IMR-90 (cell line): ENCODE data around the gene RAB23. TPM values are rescaled to one million over a fixed set of nuclear protein-coding genes. Genes with fewer than 3 reads are reported as not detected.

Source experiments
- ATAC-seq: fragments of 200-7000 bp; cut with Tn5 transposase; 2 replicates; pipeline ENCODE4 v1.9.1; 2020; ENCODE audit warnings: low read depth, mild to moderate bottlenecking, moderate library complexity
- BruUV-seq: library from RNA; stranded (reverse); fragments of 400-500 nt; replicated peaks from 2 replicates; lab custom pipeline; 2021; lab: Mats Ljungman, UMichigan
- CTCF ChIA-PET: fragments of 300-600 bp; formaldehyde crosslinking; extraction: SDS; loops from one replicate; lab custom pipeline; 2021; ENCODE audit warnings: antibody characterized with exemption; lab: Yijun Ruan, JAX
- POLR2A ChIA-PET: fragments of 300-600 bp; sonication (Branson Sonifier 250); formaldehyde crosslinking; loops from one replicate; lab custom pipeline; 2022; ENCODE audit warnings: antibody characterized with exemption; ENCODE audit not compliant: unreplicated experiment; lab: Charles Lee
- DNase-seq: peaks from one replicate; pipeline ENCODE4 v3.0.0; 2013
- H2AFZ ChIP-seq: replicated peaks from 2 replicates; pipeline ENCODE3; 2013; ENCODE audit warnings: low read length, mild to moderate bottlenecking; ENCODE audit not compliant: poor library complexity
- H2AK5ac ChIP-seq: 2 replicates; pipeline ENCODE4 v1.6.1; 2013; ENCODE audit warnings: low read depth, low read length, inconsistent platforms
- H2AK9ac ChIP-seq: replicated peaks from 2 replicates; pipeline ENCODE3; 2013; ENCODE audit warnings: mild to moderate bottlenecking, low read depth, low read length, moderate library complexity; ENCODE audit not compliant: poor library complexity
- H2BK120ac ChIP-seq: 2 replicates; pipeline ENCODE4 v1.6.1; 2013; ENCODE audit warnings: low read depth, low read length, inconsistent platforms
- H2BK15ac ChIP-seq: 3 replicates; pipeline ENCODE4 v1.6.1; 2013; ENCODE audit warnings: low read depth, low read length, inconsistent platforms
- H2BK20ac ChIP-seq: 2 replicates; pipeline ENCODE4 v1.6.1; 2013; ENCODE audit warnings: low read depth, mild to moderate bottlenecking, inconsistent platforms, low read length, moderate library complexity
- H2BK5ac ChIP-seq: 2 replicates; pipeline ENCODE4 v1.6.1; 2013; ENCODE audit warnings: mild to moderate bottlenecking, low read depth, low read length, inconsistent platforms; ENCODE audit not compliant: poor library complexity, severe bottlenecking
- H3K14ac ChIP-seq: replicated peaks from 2 replicates; pipeline ENCODE4 v1.6.1; 2013; ENCODE audit warnings: low read depth, low read length, inconsistent platforms
- H3K18ac ChIP-seq: 2 replicates; pipeline ENCODE4 v1.6.1; 2013; ENCODE audit warnings: low read depth, low read length, control low read depth
- H3K23ac ChIP-seq: 2 replicates; pipeline ENCODE4 v1.6.1; 2013; ENCODE audit warnings: low read depth, low read length, inconsistent platforms
- H3K27ac ChIP-seq: 2 replicates; pipeline ENCODE4 v1.5.1; 2013; ENCODE audit warnings: mild to moderate bottlenecking, control low read depth, low read length; ENCODE audit not compliant: insufficient read depth
- H3K27me3 ChIP-seq: 2 replicates; pipeline ENCODE4 v1.6.1; 2013; ENCODE audit warnings: low read length; ENCODE audit not compliant: control insufficient read depth, insufficient read depth
- H3K36me3 ChIP-seq: 2 replicates; pipeline ENCODE4 v1.6.1; 2013; ENCODE audit warnings: low read length, mixed read lengths; ENCODE audit not compliant: control insufficient read depth, insufficient read depth
- H3K4ac ChIP-seq: 2 replicates; pipeline ENCODE4 v1.6.1; 2013; ENCODE audit warnings: low read depth, low read length, inconsistent platforms
- H3K4me1 ChIP-seq: 2 replicates; pipeline ENCODE4 v1.6.1; 2013; ENCODE audit warnings: low read length, mixed read lengths; ENCODE audit not compliant: control insufficient read depth, insufficient read depth
- H3K4me2 ChIP-seq: 2 replicates; pipeline ENCODE4 v1.6.1; 2013; ENCODE audit warnings: low read depth, mild to moderate bottlenecking, control low read depth, low read length, moderate library complexity
- H3K4me3 ChIP-seq: 2 replicates; pipeline ENCODE4 v1.5.1; 2013; ENCODE audit warnings: low read depth, mild to moderate bottlenecking, control low read depth, low read length, moderate library complexity; ENCODE audit not compliant: insufficient read depth
- H3K56ac ChIP-seq: 2 replicates; pipeline ENCODE4 v1.6.1; 2013; ENCODE audit warnings: low read length, inconsistent platforms; ENCODE audit not compliant: insufficient read depth; ENCODE audit errors: extremely low read depth
- H3K79me1 ChIP-seq, 2 experiments: 2 replicates each; pipeline ENCODE4 v1.6.1; 2013; ENCODE audit warnings: low read length in 2 of 2, inconsistent platforms in 1 of 2, low read depth in 1 of 2
- H3K9ac ChIP-seq: 2 replicates; pipeline ENCODE4 v1.6.1; 2013; ENCODE audit warnings: low read depth, low read length, control low read depth
- H3K9me1 ChIP-seq: 2 replicates; pipeline ENCODE4 v1.6.1; 2013; ENCODE audit warnings: low read length, inconsistent platforms; ENCODE audit not compliant: insufficient read depth
- H3K9me3 ChIP-seq: 2 replicates; pipeline ENCODE4 v1.6.1; 2013; ENCODE audit warnings: low read length; ENCODE audit not compliant: control insufficient read depth, insufficient read depth
- H4K20me1 ChIP-seq: 2 replicates; pipeline ENCODE4 v1.6.1; 2013; ENCODE audit warnings: low read length, inconsistent platforms; ENCODE audit not compliant: insufficient read depth
- H4K5ac ChIP-seq: 2 replicates; pipeline ENCODE4 v1.6.1; 2013; ENCODE audit warnings: mild to moderate bottlenecking, low read depth, low read length, control low read depth
- H4K8ac ChIP-seq, 2 experiments: 2 replicates each; pipeline ENCODE4 v1.6.1; 2013; ENCODE audit warnings: low read depth in 2 of 2, low read length in 2 of 2, control low read depth in 1 of 2, inconsistent platforms in 1 of 2
- H4K91ac ChIP-seq: 2 replicates; pipeline ENCODE4 v1.6.1; 2013; ENCODE audit warnings: low read depth, low read length, inconsistent platforms; ENCODE audit not compliant: insufficient read depth
- BHLHE40 ChIP-seq: fragments of 150-350 bp; IDR thresholded peaks from 2 replicates; pipeline ENCODE4 v1.6.1; 2016; ENCODE audit warnings: mild to moderate bottlenecking, low read depth, low read length
- CEBPB ChIP-seq: IDR thresholded peaks from 2 replicates; pipeline ENCODE4 v1.6.1; 2012; ENCODE audit warnings: low read depth, low read length, improper control_type of control experiment
- CHD1 ChIP-seq: IDR thresholded peaks from 2 replicates; pipeline ENCODE4 v1.6.1; 2012; ENCODE audit warnings: low read depth, low read length, improper control_type of control experiment
- MAFK ChIP-seq: IDR thresholded peaks from 2 replicates; pipeline ENCODE4 v1.6.1; 2012; ENCODE audit warnings: low read depth, low read length, improper control_type of control experiment
- MAZ ChIP-seq: IDR thresholded peaks from 2 replicates; pipeline ENCODE4 v1.6.1; 2012; ENCODE audit warnings: low read depth, mild to moderate bottlenecking, low read length, improper control_type of control experiment, moderate library complexity, borderline replicate concordance
- MXI1 ChIP-seq: IDR thresholded peaks from 2 replicates; pipeline ENCODE4 v1.6.1; 2012; ENCODE audit warnings: low read depth, mild to moderate bottlenecking, low read length, moderate library complexity, borderline replicate concordance
- NFE2L2 ChIP-seq: fragments of 150-350 bp; IDR thresholded peaks from 2 replicates; pipeline ENCODE4 v1.6.1; 2016; ENCODE audit warnings: low read depth, mild to moderate bottlenecking, low read length
- POLR2A ChIP-seq: IDR thresholded peaks from 2 replicates; pipeline ENCODE4 v1.6.1; 2012; ENCODE audit warnings: mild to moderate bottlenecking, low read depth, low read length
- RAD21 ChIP-seq: IDR thresholded peaks from 2 replicates; pipeline ENCODE4 v1.6.1; 2012; ENCODE audit warnings: low read length, improper control_type of control experiment
- RCOR1 ChIP-seq: IDR thresholded peaks from 2 replicates; pipeline ENCODE4 v1.6.1; 2012; ENCODE audit warnings: mild to moderate bottlenecking, low read length, improper control_type of control experiment; ENCODE audit not compliant: insufficient replicate concordance
- RFX5 ChIP-seq: IDR thresholded peaks from 2 replicates; pipeline ENCODE4 v1.8.0; 2012; ENCODE audit warnings: low read depth, mild to moderate bottlenecking, low read length, moderate library complexity
- SMC3 ChIP-seq: fragments of 150-350 bp; IDR thresholded peaks from 2 replicates; pipeline ENCODE4 v1.6.1; 2016; ENCODE audit warnings: low read depth, mild to moderate bottlenecking, antibody characterized with exemption, low read length, moderate library complexity
- WGBS, 2 experiments: methylation state at CpG; one replicate each; pipeline versions ENCODE4 v1.1.5 to v1.1.7; 2013; ENCODE audit warnings: missing lambda C conversion rate in 2 of 2; ENCODE audit not compliant: insufficient read length in 1 of 2; ENCODE audit errors: extremely low coverage in 2 of 2; 5-methylcytosine and 5-hydroxymethylcytosine counted together
- dilution Hi-C: fragments of 300-500 bp; cut with HindIII; formaldehyde crosslinking; loops from one replicate; pipeline ENCODE4 v1.14.3; 2018; ENCODE audit warnings: low sequenced_read_pairs; ENCODE audit not compliant: unreplicated experiment
- in situ Hi-C: fragments of 300-500 bp; cut with MboI; formaldehyde crosslinking; loops from 3 replicates; pipeline ENCODE4 v1.14.3; 2019; ENCODE audit warnings: low sequenced_read_pairs, inconsistent platforms, mixed read lengths
- intact Hi-C: fragments of 100-400 bp; cut with micrococcal nuclease; formaldehyde crosslinking; loops from 2 replicates; pipeline ENCODE4 v1.10.0; 2022
- polyA plus RNA-seq, 3 experiments: library from polyadenylated mRNA; depleted of rRNA; stranded (reverse); fragments of >200 nt; gene quantifications; 2 replicates each; pipeline ENCODE4 v1.2.3, GENCODE V29; 2012; ENCODE audit warnings: low replicate concordance in 1 of 3
- total RNA-seq: library from RNA; depleted of rRNA; stranded (reverse); fragments of >200 nt; gene quantifications from 2 replicates; pipeline ENCODE4 v1.2.3, GENCODE V29; 2012
- TF ChIP-seq, protein P1 (sequence below): fragments of 150-350 bp; IDR thresholded peaks from 2 replicates; pipeline ENCODE4 v1.6.1; 2016; ENCODE audit warnings: low read depth, mild to moderate bottlenecking, low read length, moderate library complexity, borderline replicate concordance
- TF ChIP-seq, protein P2 (sequence below): conservative IDR thresholded peaks from 2 replicates; pipeline ENCODE4 v1.5.1; 2012; ENCODE audit warnings: mild to moderate bottlenecking, low read depth, low read length, improper control_type of control experiment
- TF ChIP-seq, protein P3 (sequence below): fragments of 150-350 bp; IDR thresholded peaks from 2 replicates; pipeline ENCODE4 v1.6.1; 2017; ENCODE audit warnings: mild to moderate bottlenecking, antibody characterized with exemption, low read length, low read depth

Gene RAB23
- total and polyA plus RNA-seq, 2 of the 4 experiments (the other 2 are of a cell fraction) = 10.8 to 13.3 TPM

DNA sequence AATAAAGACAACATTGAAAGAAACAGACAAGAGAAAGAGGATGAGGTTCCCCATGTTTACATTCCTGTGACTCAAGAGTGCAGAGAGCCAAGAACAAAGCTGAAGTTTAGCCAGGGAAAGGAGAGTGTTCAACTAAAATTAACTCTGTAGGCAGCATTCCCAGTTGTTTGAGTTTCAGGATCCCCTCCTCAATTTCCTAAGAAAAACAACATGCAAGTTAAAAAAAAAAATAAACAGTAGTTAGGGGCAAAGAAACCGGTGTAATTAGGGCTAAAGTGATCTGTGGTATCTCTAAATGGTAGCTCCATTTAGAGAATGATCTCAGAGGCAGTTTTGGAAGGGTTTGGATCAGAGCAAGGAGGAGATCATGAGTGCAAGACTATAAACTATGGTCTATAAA is 30.9 kb upstream of the RAB23 start:
- dilution Hi-C loops (no loop called here), in situ Hi-C loops (no loop called here), intact Hi-C loops (no loop called here)
- Histone ChIP-seq H3K36me3 (no peaks in the 10 kb centered on the region), H2AFZ (no peak overlapping the region), H3K4me2 (peak overlapping the region; percentile 75; the same call in 1 of the 2 replicates), H3K4me3 (no peak overlapping the region), H3K9me3 (no peaks in the 10 kb centered on the region), H4K8ac (peak overlapping the region; percentile 65 to 79; a peak in 3 of 4 replicates), H2BK120ac (peak overlapping the region; percentile 72; the same call in 1 of the 2 replicates), H3K27ac (peak overlapping the region; percentile 70; the same call in 1 of the 2 replicates), H4K91ac (peak overlapping the region; percentile 54; the same call in 1 of the 2 replicates), H4K20me1 (no peaks in the 10 kb centered on the region), H3K9me1 (peaks cover 14% of the 10 kb centered on the region), H3K18ac (peak overlapping the region; percentile 100; the same call in 1 of the 2 replicates), H2BK15ac (peak overlapping the region; percentile 96; the same call in 1 of the 3 replicates), H3K4ac (peak overlapping the region; percentile 91; the same call in 1 of the 2 replicates), H3K23ac (peak overlapping the region; percentile 64; the same call in 1 of the 2 replicates), H3K27me3 (no peaks in the 10 kb centered on the region), H3K9ac (peak overlapping the region; percentile 60; the same call in 1 of the 2 replicates), H3K56ac (0 out of 2 replicates have a peak overlapping the region, but pooled peaks have one; percentile 70), H4K5ac (peak overlapping the region; percentile 57; the same call in 1 of the 2 replicates), H3K14ac (peak overlapping the region; percentile 82; the same call in 1 of the 2 replicates), H2BK5ac (peak overlapping the region; percentile 98), H2BK20ac (peak overlapping the region; percentile 95; the same call in 1 of the 2 replicates), H3K4me1 (peaks cover 21% of the 10 kb centered on the region), H3K79me1 (peaks cover 0 to 9% of the 10 kb centered on the region in 2 experiments; a peak in 1 of 4 replicates), H2AK5ac (no peak overlapping the region), H2AK9ac (no peak overlapping the region)
- DNase-seq (peak; percentile 77), ATAC-seq (peak; percentile 67)
- BruUV-seq = no TSS peak
- no CpG with 5 or more reads among the region's 1 CpG for WGBS, 2 experiments
- ChIA-PET CTCF (interaction anchor here (1.1 to 1.2 kb wide), 2 partner anchors 13 to 38 kb away, joined by 3 read pairs; no protein-coding TSS in a partner anchor), POLR2A (no interaction called here)
- TF ChIP-seq MXI1 (no peak), BHLHE40 (no peak), SMC3 (no peak), RFX5 (no peak), NFE2L2 (no peak), MAZ (no peak), RCOR1 (no peak), CHD1 (no peak), RAD21 (no peak), CEBPB (no peak), MAFK (no peak), POLR2A (no peak)
- TF ChIP-seq, protein P1, sequence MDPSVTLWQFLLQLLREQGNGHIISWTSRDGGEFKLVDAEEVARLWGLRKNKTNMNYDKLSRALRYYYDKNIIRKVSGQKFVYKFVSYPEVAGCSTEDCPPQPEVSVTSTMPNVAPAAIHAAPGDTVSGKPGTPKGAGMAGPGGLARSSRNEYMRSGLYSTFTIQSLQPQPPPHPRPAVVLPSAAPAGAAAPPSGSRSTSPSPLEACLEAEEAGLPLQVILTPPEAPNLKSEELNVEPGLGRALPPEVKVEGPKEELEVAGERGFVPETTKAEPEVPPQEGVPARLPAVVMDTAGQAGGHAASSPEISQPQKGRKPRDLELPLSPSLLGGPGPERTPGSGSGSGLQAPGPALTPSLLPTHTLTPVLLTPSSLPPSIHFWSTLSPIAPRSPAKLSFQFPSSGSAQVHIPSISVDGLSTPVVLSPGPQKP = no peak
- TF ChIP-seq, protein P2, sequence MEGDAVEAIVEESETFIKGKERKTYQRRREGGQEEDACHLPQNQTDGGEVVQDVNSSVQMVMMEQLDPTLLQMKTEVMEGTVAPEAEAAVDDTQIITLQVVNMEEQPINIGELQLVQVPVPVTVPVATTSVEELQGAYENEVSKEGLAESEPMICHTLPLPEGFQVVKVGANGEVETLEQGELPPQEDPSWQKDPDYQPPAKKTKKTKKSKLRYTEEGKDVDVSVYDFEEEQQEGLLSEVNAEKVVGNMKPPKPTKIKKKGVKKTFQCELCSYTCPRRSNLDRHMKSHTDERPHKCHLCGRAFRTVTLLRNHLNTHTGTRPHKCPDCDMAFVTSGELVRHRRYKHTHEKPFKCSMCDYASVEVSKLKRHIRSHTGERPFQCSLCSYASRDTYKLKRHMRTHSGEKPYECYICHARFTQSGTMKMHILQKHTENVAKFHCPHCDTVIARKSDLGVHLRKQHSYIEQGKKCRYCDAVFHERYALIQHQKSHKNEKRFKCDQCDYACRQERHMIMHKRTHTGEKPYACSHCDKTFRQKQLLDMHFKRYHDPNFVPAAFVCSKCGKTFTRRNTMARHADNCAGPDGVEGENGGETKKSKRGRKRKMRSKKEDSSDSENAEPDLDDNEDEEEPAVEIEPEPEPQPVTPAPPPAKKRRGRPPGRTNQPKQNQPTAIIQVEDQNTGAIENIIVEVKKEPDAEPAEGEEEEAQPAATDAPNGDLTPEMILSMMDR = no peak
- TF ChIP-seq, protein P3, sequence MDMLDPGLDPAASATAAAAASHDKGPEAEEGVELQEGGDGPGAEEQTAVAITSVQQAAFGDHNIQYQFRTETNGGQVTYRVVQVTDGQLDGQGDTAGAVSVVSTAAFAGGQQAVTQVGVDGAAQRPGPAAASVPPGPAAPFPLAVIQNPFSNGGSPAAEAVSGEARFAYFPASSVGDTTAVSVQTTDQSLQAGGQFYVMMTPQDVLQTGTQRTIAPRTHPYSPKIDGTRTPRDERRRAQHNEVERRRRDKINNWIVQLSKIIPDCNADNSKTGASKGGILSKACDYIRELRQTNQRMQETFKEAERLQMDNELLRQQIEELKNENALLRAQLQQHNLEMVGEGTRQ = no peak
